GM12878 (cell line): ENCODE results near the gene NSD2.
"Not testable (repeated sequence)": the region's sequence is repeated elsewhere in the genome, so short reads cannot be mapped to it uniquely, and the experiment has no call there.

ENCODE experiments used
- CHD4 ChIP-seq: fragments of 200-600 bp; sonication (generic); IDR thresholded peaks from 2 replicates; pipeline ENCODE4 v1.6.1; 2016; ENCODE audit warnings: mild to moderate bottlenecking
- DPF2 ChIP-seq: fragments of 450-650 bp; IDR thresholded peaks from 2 replicates; pipeline ENCODE4 v1.6.1; 2017; ENCODE audit warnings: mild to moderate bottlenecking
- EP300 ChIP-seq, 2 experiments: fragments of 150-350 bp in 1 of 2; IDR thresholded peaks; 2 replicates each; pipeline ENCODE4 v1.6.1; 2011 to 2012; ENCODE audit warnings: low read depth in 2 of 2, low read length in 2 of 2, borderline replicate concordance in 1 of 2, improper control_type of control experiment in 1 of 2, inconsistent platforms in 1 of 2; ENCODE audit not compliant: control insufficient read depth in 1 of 2
- FOS ChIP-seq: IDR thresholded peaks from 3 replicates; pipeline ENCODE4 v1.6.1; 2011; ENCODE audit warnings: borderline replicate concordance; ENCODE audit not compliant: insufficient read length; ENCODE audit errors: extremely low read depth
- NRF1 ChIP-seq: conservative IDR thresholded peaks from 2 replicates; pipeline ENCODE4 v1.6.1; 2011; ENCODE audit warnings: mild to moderate bottlenecking, low read depth, low read length, improper control_type of control experiment
- RAD21 ChIP-seq: IDR thresholded peaks from 2 replicates; pipeline ENCODE4 v1.6.1; 2011; ENCODE audit warnings: mild to moderate bottlenecking, low read depth, low read length, moderate library complexity; ENCODE audit not compliant: insufficient read depth
- SREBF2 ChIP-seq: IDR thresholded peaks from 2 replicates; pipeline ENCODE4 v1.6.1; 2012; ENCODE audit warnings: mild to moderate bottlenecking, low read length
- SUZ12 ChIP-seq: fragments of 200-600 bp; sonication (generic); IDR thresholded peaks from one replicate; pipeline ENCODE4 v1.6.1; 2018; ENCODE audit warnings: antibody characterized with exemption, mild to moderate bottlenecking; ENCODE audit not compliant: unreplicated experiment
- TARDBP ChIP-seq: IDR thresholded peaks from 2 replicates; pipeline ENCODE4 v1.6.1; 2016; ENCODE audit warnings: borderline replicate concordance
- TCF3 ChIP-seq: IDR thresholded peaks from 2 replicates; pipeline ENCODE4 v1.6.1; 2012; ENCODE audit warnings: low read depth, mild to moderate bottlenecking, low read length, borderline replicate concordance; ENCODE audit not compliant: insufficient read depth
- TF ChIP-seq, protein P1 (sequence below), 3 experiments: IDR thresholded peaks in 2 of 3; conservative IDR thresholded peaks in 1 of 3; 2 replicates each; pipeline ENCODE4 v1.5.1; 2011; ENCODE audit warnings: low read depth in 3 of 3, low read length in 3 of 3, mild to moderate bottlenecking in 3 of 3, control low read depth in 2 of 3, moderate library complexity in 2 of 3, inconsistent platforms in 1 of 3, mixed read lengths in 1 of 3; ENCODE audit not compliant: control insufficient read depth in 2 of 3, insufficient read depth in 1 of 3; ENCODE audit errors: extremely low read depth in 1 of 3
- TF ChIP-seq, protein P2 (sequence below): fragments of 450-650 bp; IDR thresholded peaks from 2 replicates; pipeline ENCODE4 v1.6.1; 2017; ENCODE audit warnings: mild to moderate bottlenecking
- TF ChIP-seq, protein P3 (sequence below): fragments of 450-650 bp; IDR thresholded peaks from 2 replicates; pipeline ENCODE4 v1.6.1; 2017; ENCODE audit warnings: mild to moderate bottlenecking, low read depth, inconsistent platforms; ENCODE audit not compliant: poor library complexity, severe bottlenecking
- TF ChIP-seq, protein P4 (sequence below): IDR thresholded peaks from 2 replicates; pipeline ENCODE4 v1.6.1; 2012; ENCODE audit warnings: improper control_type of control experiment, low read depth, low read length; ENCODE audit not compliant: insufficient replicate concordance

DNA sequence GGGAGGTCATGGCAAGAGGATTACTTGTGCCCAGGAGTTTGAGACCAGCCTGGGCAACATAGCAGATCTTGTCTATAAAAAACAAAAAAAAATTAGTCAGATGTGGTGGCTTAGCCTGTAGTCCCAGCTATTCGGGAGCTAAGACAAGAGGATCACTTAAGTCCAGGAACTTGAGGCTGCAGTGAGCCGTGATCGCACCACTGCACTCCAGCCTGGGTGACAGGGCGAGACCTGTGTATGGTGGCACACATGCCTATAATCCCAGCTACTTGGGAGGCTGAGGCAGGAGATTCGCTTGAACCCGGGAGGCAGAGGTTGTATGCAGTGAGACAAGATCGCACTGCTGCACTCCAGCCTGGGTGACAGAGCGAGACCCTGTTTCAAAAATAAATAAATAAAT lies 35.4 kb upstream of the NSD2 start:
- not testable (repeated sequence) for TF ChIP-seq RAD21; FOS; TCF3; SREBF2; CHD4; SUZ12; EP300 (IDR thresholded peaks at IDR 0.05; ENCODE audit: borderline replicate concordance in 1 of 2, control insufficient read depth in 1 of 2, low read depth in 2 of 2, low read length in 2 of 2); TARDBP; NRF1; DPF2
- TF ChIP-seq, protein P1, sequence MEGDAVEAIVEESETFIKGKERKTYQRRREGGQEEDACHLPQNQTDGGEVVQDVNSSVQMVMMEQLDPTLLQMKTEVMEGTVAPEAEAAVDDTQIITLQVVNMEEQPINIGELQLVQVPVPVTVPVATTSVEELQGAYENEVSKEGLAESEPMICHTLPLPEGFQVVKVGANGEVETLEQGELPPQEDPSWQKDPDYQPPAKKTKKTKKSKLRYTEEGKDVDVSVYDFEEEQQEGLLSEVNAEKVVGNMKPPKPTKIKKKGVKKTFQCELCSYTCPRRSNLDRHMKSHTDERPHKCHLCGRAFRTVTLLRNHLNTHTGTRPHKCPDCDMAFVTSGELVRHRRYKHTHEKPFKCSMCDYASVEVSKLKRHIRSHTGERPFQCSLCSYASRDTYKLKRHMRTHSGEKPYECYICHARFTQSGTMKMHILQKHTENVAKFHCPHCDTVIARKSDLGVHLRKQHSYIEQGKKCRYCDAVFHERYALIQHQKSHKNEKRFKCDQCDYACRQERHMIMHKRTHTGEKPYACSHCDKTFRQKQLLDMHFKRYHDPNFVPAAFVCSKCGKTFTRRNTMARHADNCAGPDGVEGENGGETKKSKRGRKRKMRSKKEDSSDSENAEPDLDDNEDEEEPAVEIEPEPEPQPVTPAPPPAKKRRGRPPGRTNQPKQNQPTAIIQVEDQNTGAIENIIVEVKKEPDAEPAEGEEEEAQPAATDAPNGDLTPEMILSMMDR (IDR thresholded peaks at IDR 0.05 in 2 of 3, conservative IDR thresholded peaks at IDR 0.05 in 1 of 3; ENCODE audit: control insufficient read depth in 2 of 3, extremely low read depth in 1 of 3, insufficient read depth in 1 of 3, low read depth in 3 of 3, low read length in 3 of 3), result not testable (repeated sequence)
- TF ChIP-seq, protein P2, sequence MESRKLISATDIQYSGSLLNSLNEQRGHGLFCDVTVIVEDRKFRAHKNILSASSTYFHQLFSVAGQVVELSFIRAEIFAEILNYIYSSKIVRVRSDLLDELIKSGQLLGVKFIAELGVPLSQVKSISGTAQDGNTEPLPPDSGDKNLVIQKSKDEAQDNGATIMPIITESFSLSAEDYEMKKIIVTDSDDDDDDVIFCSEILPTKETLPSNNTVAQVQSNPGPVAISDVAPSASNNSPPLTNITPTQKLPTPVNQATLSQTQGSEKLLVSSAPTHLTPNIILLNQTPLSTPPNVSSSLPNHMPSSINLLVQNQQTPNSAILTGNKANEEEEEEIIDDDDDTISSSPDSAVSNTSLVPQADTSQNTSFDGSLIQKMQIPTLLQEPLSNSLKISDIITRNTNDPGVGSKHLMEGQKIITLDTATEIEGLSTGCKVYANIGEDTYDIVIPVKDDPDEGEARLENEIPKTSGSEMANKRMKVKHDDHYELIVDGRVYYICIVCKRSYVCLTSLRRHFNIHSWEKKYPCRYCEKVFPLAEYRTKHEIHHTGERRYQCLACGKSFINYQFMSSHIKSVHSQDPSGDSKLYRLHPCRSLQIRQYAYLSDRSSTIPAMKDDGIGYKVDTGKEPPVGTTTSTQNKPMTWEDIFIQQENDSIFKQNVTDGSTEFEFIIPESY, result not testable (repeated sequence)
- TF ChIP-seq, protein P3, sequence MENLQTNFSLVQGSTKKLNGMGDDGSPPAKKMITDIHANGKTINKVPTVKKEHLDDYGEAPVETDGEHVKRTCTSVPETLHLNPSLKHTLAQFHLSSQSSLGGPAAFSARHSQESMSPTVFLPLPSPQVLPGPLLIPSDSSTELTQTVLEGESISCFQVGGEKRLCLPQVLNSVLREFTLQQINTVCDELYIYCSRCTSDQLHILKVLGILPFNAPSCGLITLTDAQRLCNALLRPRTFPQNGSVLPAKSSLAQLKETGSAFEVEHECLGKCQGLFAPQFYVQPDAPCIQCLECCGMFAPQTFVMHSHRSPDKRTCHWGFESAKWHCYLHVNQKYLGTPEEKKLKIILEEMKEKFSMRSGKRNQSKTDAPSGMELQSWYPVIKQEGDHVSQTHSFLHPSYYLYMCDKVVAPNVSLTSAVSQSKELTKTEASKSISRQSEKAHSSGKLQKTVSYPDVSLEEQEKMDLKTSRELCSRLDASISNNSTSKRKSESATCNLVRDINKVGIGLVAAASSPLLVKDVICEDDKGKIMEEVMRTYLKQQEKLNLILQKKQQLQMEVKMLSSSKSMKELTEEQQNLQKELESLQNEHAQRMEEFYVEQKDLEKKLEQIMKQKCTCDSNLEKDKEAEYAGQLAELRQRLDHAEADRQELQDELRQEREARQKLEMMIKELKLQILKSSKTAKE, result not testable (repeated sequence)
- TF ChIP-seq, protein P4, sequence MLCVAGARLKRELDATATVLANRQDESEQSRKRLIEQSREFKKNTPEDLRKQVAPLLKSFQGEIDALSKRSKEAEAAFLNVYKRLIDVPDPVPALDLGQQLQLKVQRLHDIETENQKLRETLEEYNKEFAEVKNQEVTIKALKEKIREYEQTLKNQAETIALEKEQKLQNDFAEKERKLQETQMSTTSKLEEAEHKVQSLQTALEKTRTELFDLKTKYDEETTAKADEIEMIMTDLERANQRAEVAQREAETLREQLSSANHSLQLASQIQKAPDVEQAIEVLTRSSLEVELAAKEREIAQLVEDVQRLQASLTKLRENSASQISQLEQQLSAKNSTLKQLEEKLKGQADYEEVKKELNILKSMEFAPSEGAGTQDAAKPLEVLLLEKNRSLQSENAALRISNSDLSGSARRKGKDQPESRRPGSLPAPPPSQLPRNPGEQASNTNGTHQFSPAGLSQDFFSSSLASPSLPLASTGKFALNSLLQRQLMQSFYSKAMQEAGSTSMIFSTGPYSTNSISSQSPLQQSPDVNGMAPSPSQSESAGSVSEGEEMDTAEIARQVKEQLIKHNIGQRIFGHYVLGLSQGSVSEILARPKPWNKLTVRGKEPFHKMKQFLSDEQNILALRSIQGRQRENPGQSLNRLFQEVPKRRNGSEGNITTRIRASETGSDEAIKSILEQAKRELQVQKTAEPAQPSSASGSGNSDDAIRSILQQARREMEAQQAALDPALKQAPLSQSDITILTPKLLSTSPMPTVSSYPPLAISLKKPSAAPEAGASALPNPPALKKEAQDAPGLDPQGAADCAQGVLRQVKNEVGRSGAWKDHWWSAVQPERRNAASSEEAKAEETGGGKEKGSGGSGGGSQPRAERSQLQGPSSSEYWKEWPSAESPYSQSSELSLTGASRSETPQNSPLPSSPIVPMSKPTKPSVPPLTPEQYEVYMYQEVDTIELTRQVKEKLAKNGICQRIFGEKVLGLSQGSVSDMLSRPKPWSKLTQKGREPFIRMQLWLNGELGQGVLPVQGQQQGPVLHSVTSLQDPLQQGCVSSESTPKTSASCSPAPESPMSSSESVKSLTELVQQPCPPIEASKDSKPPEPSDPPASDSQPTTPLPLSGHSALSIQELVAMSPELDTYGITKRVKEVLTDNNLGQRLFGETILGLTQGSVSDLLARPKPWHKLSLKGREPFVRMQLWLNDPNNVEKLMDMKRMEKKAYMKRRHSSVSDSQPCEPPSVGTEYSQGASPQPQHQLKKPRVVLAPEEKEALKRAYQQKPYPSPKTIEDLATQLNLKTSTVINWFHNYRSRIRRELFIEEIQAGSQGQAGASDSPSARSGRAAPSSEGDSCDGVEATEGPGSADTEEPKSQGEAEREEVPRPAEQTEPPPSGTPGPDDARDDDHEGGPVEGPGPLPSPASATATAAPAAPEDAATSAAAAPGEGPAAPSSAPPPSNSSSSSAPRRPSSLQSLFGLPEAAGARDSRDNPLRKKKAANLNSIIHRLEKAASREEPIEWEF, result not testable (repeated sequence)
